BJ (cell line): ENCODE results near the gene MAB21L4. TPM values are rescaled to one million over a fixed set of nuclear protein-coding genes. Genes with fewer than 3 reads are reported as not detected.

ENCODE experiments used
- CTCF ChIA-PET: fragments of 350-600 bp; formaldehyde crosslinking; extraction: SDS; loops from one replicate; lab custom pipeline; 2021; ENCODE audit warnings: antibody characterized with exemption, inconsistent platforms; lab: Yijun Ruan, JAX
- POLR2A ChIA-PET: fragments of 300-600 bp; sonication (Branson Sonifier 250); formaldehyde crosslinking; extraction: SDS; loops from one replicate; lab custom pipeline; 2021; ENCODE audit warnings: antibody characterized with exemption; lab: Charles Lee
- DNase-seq: peaks from one replicate; pipeline ENCODE4 v3.0.0-alpha.2; 2011; ENCODE audit warnings: low read depth
- H3K27me3 ChIP-seq: 2 replicates; pipeline ENCODE4 v1.6.0; 2011; ENCODE audit warnings: low read length; ENCODE audit not compliant: control insufficient read depth, insufficient read depth
- H3K36me3 ChIP-seq: 2 replicates; pipeline ENCODE4 v1.5.1; 2011; ENCODE audit warnings: low read length; ENCODE audit not compliant: control insufficient read depth, insufficient read depth
- H3K4me3 ChIP-seq: 2 replicates; pipeline ENCODE4 v1.5.1; 2011; ENCODE audit warnings: low read depth, mild to moderate bottlenecking, control low read depth, low read length
- polyA plus RNA-seq: library from polyadenylated mRNA; depleted of rRNA; stranded (reverse); fragments of >200 nt; gene quantifications from 2 replicates; pipeline ENCODE4 v1.2.3, GENCODE V29; 2011
- TF ChIP-seq, protein P1 (sequence below): IDR thresholded peaks from 2 replicates; pipeline ENCODE4 v1.5.1; 2011; ENCODE audit warnings: low read depth, mild to moderate bottlenecking, control low read depth, inconsistent platforms, low read length, moderate library complexity; ENCODE audit not compliant: insufficient read depth

Gene MAB21L4
- polyA plus RNA-seq, 1 experiment: not detected

DNA sequence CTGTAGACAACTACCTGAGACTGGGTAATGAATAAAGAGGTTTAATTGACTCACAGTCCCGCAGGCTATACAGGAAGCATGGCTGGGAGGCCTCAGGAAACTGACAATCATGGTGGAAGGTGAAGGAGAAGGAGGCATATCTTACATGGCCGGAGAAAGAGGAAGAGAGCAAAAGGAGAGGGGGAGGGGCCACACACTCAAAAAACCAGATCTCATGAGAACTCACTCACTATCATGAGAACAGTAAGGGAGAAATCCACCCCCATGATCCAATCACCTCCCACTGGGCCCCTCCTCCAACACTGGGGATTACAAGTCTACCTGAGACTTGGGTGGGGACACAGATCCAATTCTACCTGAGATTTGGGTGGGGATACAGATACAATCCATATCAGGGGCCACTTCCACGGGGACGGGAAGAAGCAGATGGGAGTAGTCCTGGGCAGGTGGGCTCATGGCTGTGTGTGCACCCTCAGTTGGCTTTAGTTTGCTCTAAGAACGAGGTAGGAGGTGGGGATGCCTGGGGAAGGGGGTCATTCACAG, 9.9 kb downstream of the MAB21L4 start:
- TF ChIP-seq, protein P1, sequence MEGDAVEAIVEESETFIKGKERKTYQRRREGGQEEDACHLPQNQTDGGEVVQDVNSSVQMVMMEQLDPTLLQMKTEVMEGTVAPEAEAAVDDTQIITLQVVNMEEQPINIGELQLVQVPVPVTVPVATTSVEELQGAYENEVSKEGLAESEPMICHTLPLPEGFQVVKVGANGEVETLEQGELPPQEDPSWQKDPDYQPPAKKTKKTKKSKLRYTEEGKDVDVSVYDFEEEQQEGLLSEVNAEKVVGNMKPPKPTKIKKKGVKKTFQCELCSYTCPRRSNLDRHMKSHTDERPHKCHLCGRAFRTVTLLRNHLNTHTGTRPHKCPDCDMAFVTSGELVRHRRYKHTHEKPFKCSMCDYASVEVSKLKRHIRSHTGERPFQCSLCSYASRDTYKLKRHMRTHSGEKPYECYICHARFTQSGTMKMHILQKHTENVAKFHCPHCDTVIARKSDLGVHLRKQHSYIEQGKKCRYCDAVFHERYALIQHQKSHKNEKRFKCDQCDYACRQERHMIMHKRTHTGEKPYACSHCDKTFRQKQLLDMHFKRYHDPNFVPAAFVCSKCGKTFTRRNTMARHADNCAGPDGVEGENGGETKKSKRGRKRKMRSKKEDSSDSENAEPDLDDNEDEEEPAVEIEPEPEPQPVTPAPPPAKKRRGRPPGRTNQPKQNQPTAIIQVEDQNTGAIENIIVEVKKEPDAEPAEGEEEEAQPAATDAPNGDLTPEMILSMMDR: no peak
- no peak overlapping the region for H3K4me3 ChIP-seq
- DNase-seq: no peak
- CTCF ChIA-PET: no interaction called here
- POLR2A ChIA-PET: no interaction called here
- peaks cover 4% of the 10 kb centered on the region; the same call in 1 of the 2 replicates for H3K27me3 ChIP-seq
- H3K36me3 ChIP-seq: no peaks in the 10 kb centered on the region

DNA sequence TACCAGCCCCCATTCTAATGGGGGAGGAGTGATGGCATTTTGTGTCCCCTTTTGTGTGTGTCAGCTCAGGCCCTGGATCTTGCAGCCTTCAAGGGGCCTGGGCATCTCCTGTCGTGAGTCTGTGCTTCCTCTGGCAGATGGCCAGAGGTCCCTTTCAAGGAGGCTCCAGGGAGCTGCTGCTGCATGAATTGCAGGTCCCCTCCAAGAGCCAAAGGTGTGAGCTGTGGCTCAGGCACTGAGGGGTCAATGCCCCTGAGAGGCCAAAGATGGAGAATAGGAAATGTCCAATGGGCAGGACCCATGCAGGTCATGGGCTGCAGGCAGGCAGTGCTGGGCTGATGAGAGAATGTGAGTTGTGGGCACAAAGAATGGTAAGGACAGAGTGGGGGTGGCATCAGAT, 10.4 kb downstream of the MAB21L4 start:
- Histone ChIP-seq H3K27me3 (peaks cover 4% of the 10 kb centered on the region; the same call in 1 of the 2 replicates), H3K36me3 (no peaks in the 10 kb centered on the region), H3K4me3 (no peak overlapping the region)
- ChIA-PET CTCF (no interaction called here), POLR2A (no interaction called here)
- TF ChIP-seq, protein P1: no peak
- no peak for DNase-seq

DNA sequence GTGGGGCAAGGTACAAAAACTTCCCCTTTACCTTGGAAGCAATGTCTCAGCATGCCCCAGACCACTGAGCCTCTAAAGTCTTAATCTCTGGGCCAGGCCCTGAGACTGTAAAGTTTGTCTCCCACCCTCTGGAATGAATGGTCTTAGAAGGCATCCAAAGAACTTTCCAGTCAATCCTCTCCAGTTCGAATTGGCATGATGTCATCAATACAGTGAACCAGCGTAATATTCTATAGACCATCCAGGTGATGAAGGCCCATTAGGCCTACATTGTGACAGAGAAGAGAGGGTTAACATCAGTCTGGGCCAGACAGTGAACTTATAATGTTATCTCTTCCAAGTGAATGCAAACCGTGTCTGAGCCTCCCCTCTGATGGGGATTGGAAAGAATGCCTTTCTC, 11.2 kb downstream of the MAB21L4 start:
- no peaks in the 10 kb centered on the region for H3K36me3 ChIP-seq
- ChIA-PET CTCF (no interaction called here), POLR2A (no interaction called here)
- no peak for DNase-seq
- H3K27me3 ChIP-seq: peaks cover 4% of the 10 kb centered on the region; the same call in 1 of the 2 replicates
- TF ChIP-seq, protein P1: no peak
- H3K4me3 ChIP-seq: no peak overlapping the region

DNA sequence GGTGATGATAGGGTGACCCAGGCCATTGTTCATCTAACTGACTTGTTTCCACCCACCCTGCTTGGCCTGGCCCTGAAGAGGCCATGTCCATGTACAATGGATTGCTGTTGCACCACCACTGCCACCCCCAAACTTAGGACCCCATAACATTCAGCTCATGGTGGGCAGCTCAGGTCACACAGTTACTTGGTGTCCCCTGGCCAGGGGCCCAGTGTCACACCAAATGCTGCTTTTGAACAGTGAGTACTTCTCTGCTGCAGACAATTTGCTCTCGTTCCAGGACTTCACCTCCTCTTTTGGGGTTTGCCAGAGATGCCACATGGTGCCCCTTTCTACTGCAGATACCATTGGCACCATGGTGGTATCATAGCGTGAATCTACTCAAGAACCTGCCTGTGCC, 11.7 kb downstream of the MAB21L4 start:
- CTCF ChIA-PET: no interaction called here
- TF ChIP-seq, protein P1: no peak
- no peaks in the 10 kb centered on the region for H3K36me3 ChIP-seq
- no peak overlapping the region for H3K4me3 ChIP-seq
- H3K27me3 ChIP-seq: peaks cover 4% of the 10 kb centered on the region; the same call in 1 of the 2 replicates
- DNase-seq: no peak
- POLR2A ChIA-PET: no interaction called here

GRCh38 chr2:240881913-240882312, 14.0 kb downstream of the MAB21L4 start:
- H3K36me3 ChIP-seq: no peaks in the 10 kb centered on the region
- no peak overlapping the region for H3K4me3 ChIP-seq
- peaks cover 4% of the 10 kb centered on the region; the same call in 1 of the 2 replicates for H3K27me3 ChIP-seq
- TF ChIP-seq, protein P1: no peak
- CTCF ChIA-PET: interaction anchor here (0.7 to 1.7 kb wide), 4 partner anchors 10 to 669 kb away, joined by 3 to 4 read pairs (median 4); no protein-coding TSS in a partner anchor
- DNase-seq: no peak
- POLR2A ChIA-PET: no interaction called here
